Psoas muscle (tissue), 8 donors: Measurements from ENCODE around the gene SLFN12. TPM values are rescaled to one million over a fixed set of nuclear protein-coding genes. Genes with fewer than 3 reads are reported as not detected.

Experiments
- ATAC-seq, 4 donors: fragments of 200-7000 bp; cut with Tn5 transposase; one replicate each; pipeline ENCODE4 v1.9.1; 2020; ENCODE audit warnings: moderate library complexity in 3 of 4, mild to moderate bottlenecking in 2 of 4
- DNase-seq, 2 donors: peaks; one replicate each; pipeline ENCODE4 v3.0.0-alpha.2; 2020
- H3K27ac ChIP-seq: fragments of 200-600 bp; one replicate; pipeline ENCODE4 v1.8.0; 2022
- H3K27me3 ChIP-seq, 3 donors: fragments of 200-600 bp in 1 of 3; one replicate each; pipeline versions ENCODE4 v1.6.1 to v1.8.0; 2013 to 2022; ENCODE audit warnings: low read length in 2 of 3, mild to moderate bottlenecking in 2 of 3, moderate library complexity in 1 of 3; ENCODE audit not compliant: insufficient read depth in 3 of 3
- H3K36me3 ChIP-seq, 2 donors: fragments of 200-600 bp in 1 of 2; one replicate each; pipeline versions ENCODE4 v1.6.1 to v1.8.0; 2013 to 2022; ENCODE audit warnings: low read depth in 1 of 2, mild to moderate bottlenecking in 1 of 2, moderate library complexity in 1 of 2; ENCODE audit not compliant: insufficient read depth in 1 of 2
- H3K4me1 ChIP-seq: fragments of 200-600 bp; one replicate; pipeline ENCODE4 v1.8.0; 2022
- H3K4me3 ChIP-seq: fragments of 200-600 bp; one replicate; pipeline ENCODE4 v1.8.0; 2022; ENCODE audit warnings: mild to moderate bottlenecking
- H3K9me3 ChIP-seq: fragments of 200-600 bp; one replicate; pipeline ENCODE4 v1.8.0; 2022
- CTCF ChIP-seq: fragments of 200-600 bp; IDR thresholded peaks from one replicate; pipeline ENCODE4 v1.8.0; 2022; ENCODE audit warnings: antibody characterized with exemption
- WGBS, 3 donors: extraction: QIAGEN DNeasy Blood & Tissue Kit; methylation state at CpG; one replicate each; pipeline versions ENCODE4 v1.1.6 to v1.1.7; 2013; 5-methylcytosine and 5-hydroxymethylcytosine counted together
- intact Hi-C, 2 donors: fragments of 100-400 bp; cut with DNase I; formaldehyde crosslinking; loops; one replicate each; pipeline versions ENCODE4 v1.11.0 to v1.14.2; 2022
- polyA plus RNA-seq, 3 donors: library from polyadenylated mRNA; stranded (reverse); fragments of 200-250 nt; gene quantifications; one replicate each; pipeline ENCODE4 v1.2.3, GENCODE V29; 2013
- total RNA-seq, 4 donors: library from RNA; stranded (reverse); fragmentation: NEBNext Ultra II Directional in 2 of 4; extraction: Animal tissue kit (Norgen Biotek cat#: 25700) in 2 of 4; gene quantifications; one replicate each; pipeline versions ENCODE4 v1.2.1 to v1.2.4, GENCODE V29; 2021 to 2023
- donor health status: healthy with polysubstance abuse.
- donor health status: DM: no; HTN: no; CAD: no; lungs with moderate emphysema.
- donor health status: Bipolar disorder and iron deficiency.
- donor health status: healthy.
- donor health status: DM: yes; HTN: yes; CAD: no.
- donor health status: DM: no; HTN: no; CAD: no.
- donor health status: DM: no; HTN: no; CAD: no.
- donor health status: DM: yes; HTN: yes; CAD: no.

The SLFN12 gene
- total and polyA plus RNA-seq, 7 donors = 0.34 to 3.8 (median 1.3) TPM

- intact Hi-C loops = loop anchor here in 1 of 2 donors (10.0 kb wide), 1 partner anchor 124 kb away; no protein-coding TSS in a partner anchor
Measured at GRCh38 chr17:35438433-35438832, 6.1 kb upstream of the SLFN12 start.

GRCh38 chr17:35433075-35433894, 985 bp upstream of the SLFN12 start:
- 5 to 19% (median 9%) methylated on average over 16 to 19 of the region's 19 CpGs for WGBS, 3 donors
- Histone ChIP-seq H3K27me3 (peaks cover 2 to 22% (median 2%) of the 10 kb centered on the region in 3 donors), H3K36me3 (no peaks in the 10 kb centered on the region), H3K4me1 (no peaks in the 10 kb centered on the region), H3K9me3 (no peaks in the 10 kb centered on the region), H3K4me3 (peak overlapping the region; percentile 70), H3K27ac (peak overlapping the region; percentile 71)
- ATAC-seq (peak; percentile 68 to 82 (median 78)), DNase-seq (peak in 1 of 2 donors; percentile 67)
- intact Hi-C loops = loop anchor here in 1 of 2 donors (10.0 kb wide), 1 partner anchor 118 kb away; no protein-coding TSS in a partner anchor
- TF ChIP-seq CTCF = no peak

More at GRCh38 chr17:35438433-35438832, 6.1 kb upstream of the SLFN12 start:
- H3K4me3 ChIP-seq = no peak overlapping the region
- no peak overlapping the region for H3K27ac ChIP-seq
- no peak for ATAC-seq
- H3K27me3 ChIP-seq = peaks cover 2 to 7% (median 2%) of the 10 kb centered on the region in 3 donors
- H3K4me1 ChIP-seq = no peaks in the 10 kb centered on the region
- no peaks in the 10 kb centered on the region for H3K9me3 ChIP-seq
- no peak for DNase-seq
- no peaks in the 10 kb centered on the region for H3K36me3 ChIP-seq
- no peak for TF ChIP-seq CTCF

GRCh38 chr17:35429702-35430101, 2.6 kb downstream of the SLFN12 start:
- intact Hi-C loops = loop anchor here in 1 of 2 donors (10.0 kb wide), 1 partner anchor 115 kb away; no protein-coding TSS in a partner anchor
- no peak overlapping the region for H3K4me3 ChIP-seq
- no peak for TF ChIP-seq CTCF
- ATAC-seq = no peak
- peaks cover 0 to 22% (median 2%) of the 10 kb centered on the region in 3 donors for H3K27me3 ChIP-seq
- H3K36me3 ChIP-seq = no peaks in the 10 kb centered on the region
- no peaks in the 10 kb centered on the region for H3K9me3 ChIP-seq
- H3K4me1 ChIP-seq = no peaks in the 10 kb centered on the region
- WGBS, 3 donors = 82 to 90% (median 89%) methylated on average over 2 of the region's 2 CpGs
- no peak overlapping the region for H3K27ac ChIP-seq
- DNase-seq = no peak

- intact Hi-C loops = no loop called here
- WGBS, 3 donors = 94 to 95% (median 94%) methylated on average over 2 of the region's 2 CpGs
Measured at GRCh38 chr17:35428229-35428628, 4.1 kb downstream of the SLFN12 start.

More at GRCh38 chr17:35428229-35428628, 4.1 kb downstream of the SLFN12 start:
- ATAC-seq (no peak), DNase-seq (no peak)
- no peak overlapping the region for H3K4me3 ChIP-seq
- H3K4me1 ChIP-seq = no peaks in the 10 kb centered on the region
- no peak overlapping the region for H3K27ac ChIP-seq
- no peaks in the 10 kb centered on the region for H3K36me3 ChIP-seq
- TF ChIP-seq CTCF = no peak
- peaks cover 0 to 13% (median 0%) of the 10 kb centered on the region in 3 donors for H3K27me3 ChIP-seq
- H3K9me3 ChIP-seq = no peaks in the 10 kb centered on the region
